K562 (cell line): ENCODE data around the gene PI16. TPM values are rescaled to one million over a fixed set of nuclear protein-coding genes. Genes with fewer than 3 reads are reported as not detected.
A peak's percentile ranks its signal among the peaks of the same experiment; 100 is the strongest.

Experiments
- ATAC-seq: fragments of 200-7000 bp; cut with Tn5 transposase; 3 replicates; pipeline ENCODE4 v1.9.1; 2020; ENCODE audit warnings: moderate library complexity
- BruUV-seq: library from RNA; stranded (reverse); fragments of 400-500 nt; replicated peaks from 2 replicates; lab custom pipeline; 2021; lab: Mats Ljungman, UMichigan
- CTCF ChIA-PET: fragments of 300-600 bp; formaldehyde crosslinking; extraction: SDS; loops from one replicate; lab custom pipeline; 2021; ENCODE audit warnings: low intra/inter-chr PET ratio; lab: Yijun Ruan, JAX
- POLR2A ChIA-PET: fragments of 300-600, 350-650 bp; sonication (Branson Sonifier 250); formaldehyde crosslinking; extraction: SDS; loops from one replicate; lab custom pipeline; 2021; ENCODE audit warnings: antibody characterized with exemption, inconsistent platforms; lab: Yijun Ruan, JAX
- DNase-seq, 4 experiments: peaks; one replicate each; pipeline versions ENCODE4 v3.0.0 to v3.0.0-alpha.2; 2011 to 2018; ENCODE audit warnings: low spot score in 3 of 4, mixed read lengths in 3 of 4; ENCODE audit errors: extremely low read depth in 1 of 4
- FAIRE-seq: peaks from 2 replicates; lab custom pipeline; 2011; peaks lifted over from hg19 to GRCh38; lab: Jason Lieb, UNC
- H2AFZ ChIP-seq: 2 replicates; pipeline ENCODE4 v1.6.0; 2011; ENCODE audit warnings: low read depth, low read length, control low read depth, inconsistent platforms
- H3K27ac ChIP-seq: fragments of 200-600 bp; 3 replicates; pipeline ENCODE4 v1.8.0; 2011; ENCODE audit warnings: low read depth, mild to moderate bottlenecking, control low read depth, inconsistent platforms, low read length, moderate library complexity, mixed read lengths; ENCODE audit errors: extremely low read depth
- H3K27me3 ChIP-seq, 2 experiments: fragments of 300-600 bp in 1 of 2; 2 replicates in 1 of 2; 3 replicates in 1 of 2; pipeline versions ENCODE4 v1.6.0 to v1.8.0; 2011; ENCODE audit warnings: inconsistent platforms in 2 of 2, low read length in 2 of 2, mild to moderate bottlenecking in 1 of 2, mixed read lengths in 1 of 2, moderate library complexity in 1 of 2; ENCODE audit not compliant: control insufficient read depth in 2 of 2, insufficient read depth in 2 of 2
- H3K36me3 ChIP-seq: fragments of 300-600 bp; 3 replicates; pipeline ENCODE4 v1.8.0; 2011; ENCODE audit warnings: mild to moderate bottlenecking, low read length, inconsistent platforms; ENCODE audit not compliant: control insufficient read depth, insufficient read depth
- H3K4me1 ChIP-seq, 2 experiments: fragments of 200-600 bp in 1 of 2; replicated peaks in 1 of 2; 2 replicates in 1 of 2; 3 replicates in 1 of 2; pipeline versions ENCODE4 v1.5.1 to v1.8.0; 2011; ENCODE audit warnings: inconsistent platforms in 2 of 2, low read length in 2 of 2, mild to moderate bottlenecking in 1 of 2, mixed read lengths in 1 of 2, moderate library complexity in 1 of 2; ENCODE audit not compliant: control insufficient read depth in 2 of 2, insufficient read depth in 2 of 2
- H3K4me2 ChIP-seq: 2 replicates; pipeline ENCODE4 v1.6.1; 2011; ENCODE audit warnings: low read length, control low read depth, inconsistent platforms, mixed read lengths; ENCODE audit not compliant: insufficient read depth
- H3K4me3 ChIP-seq: fragments of 200-600 bp; sonication (generic), shearing (Covaris generic); 2 replicates; pipeline ENCODE4 v1.5.1; 2016; ENCODE audit warnings: control low read depth, inconsistent platforms
- H3K79me2 ChIP-seq: fragments of 200-600 bp; 3 replicates; pipeline ENCODE4 v1.8.0; 2011; ENCODE audit warnings: low read length, inconsistent platforms; ENCODE audit not compliant: control insufficient read depth, insufficient read depth
- H3K9ac ChIP-seq, 2 experiments: 2 replicates each; pipeline versions ENCODE4 v1.6.0 to v1.6.1; 2011; ENCODE audit warnings: low read depth in 2 of 2, low read length in 2 of 2, control low read depth in 1 of 2, inconsistent platforms in 1 of 2, mild to moderate bottlenecking in 1 of 2, mixed read lengths in 1 of 2; ENCODE audit not compliant: insufficient read depth in 1 of 2
- H3K9me1 ChIP-seq: one replicate; pipeline ENCODE4 v1.6.0; 2011; ENCODE audit warnings: inconsistent platforms, mild to moderate bottlenecking, low read length, moderate library complexity; ENCODE audit not compliant: control insufficient read depth, insufficient read depth
- H3K9me3 ChIP-seq: replicated peaks from 2 replicates; pipeline ENCODE4 v1.5.1; 2011; ENCODE audit warnings: low read depth, low read length, inconsistent platforms; ENCODE audit not compliant: control insufficient read depth, insufficient read depth
- H4K20me1 ChIP-seq: replicated peaks from 2 replicates; pipeline ENCODE4 v1.6.1; 2011; ENCODE audit warnings: low read length, inconsistent platforms, mixed read lengths; ENCODE audit not compliant: control insufficient read depth, insufficient read depth
- CUX1 ChIP-seq: fragments of 200-800 bp; sonication (Bioruptor generic); IDR thresholded peaks from 2 replicates; pipeline ENCODE4 v1.6.1; 2016; ENCODE audit warnings: missing genetic modification characterization, missing compliant biosample characterization
- ERF ChIP-seq: fragments of 450-650 bp; formaldehyde crosslinking; IDR thresholded peaks from 2 replicates; pipeline ENCODE4 v1.4.0; 2020; ENCODE audit warnings: mild to moderate bottlenecking, mixed read lengths
- GMEB1 ChIP-seq: fragments of 250-450 bp; sonication (Bioruptor Pico); IDR thresholded peaks from 2 replicates; pipeline ENCODE4 v1.4.0; 2020; ENCODE audit warnings: mild to moderate bottlenecking
- KDM5B ChIP-seq: fragments of 200-600 bp; sonication (generic); IDR thresholded peaks from 2 replicates; pipeline ENCODE4 v1.6.1; 2012; ENCODE audit warnings: low read depth, mild to moderate bottlenecking, moderate library complexity, low read length, control low read depth, inconsistent platforms; ENCODE audit not compliant: insufficient replicate concordance
- MEF2A ChIP-seq: IDR thresholded peaks from 2 replicates; pipeline ENCODE4 v1.6.1; 2011; ENCODE audit warnings: low read depth, mild to moderate bottlenecking, low read length, moderate library complexity; ENCODE audit not compliant: control insufficient read depth
- SNRNP70 ChIP-seq: fragments of 200-400 bp; formaldehyde crosslinking; optimal IDR thresholded peaks from 2 replicates; pipeline ENCODE3; 2017; ENCODE audit warnings: low read depth, low read length
- ZNF445 ChIP-seq: fragments of 250-450 bp; sonication (Bioruptor Pico); IDR thresholded peaks from 2 replicates; pipeline ENCODE4 v1.4.0; 2020; ENCODE audit warnings: low read depth, mild to moderate bottlenecking, moderate library complexity
- ZNF609 ChIP-seq: sonication (generic); formaldehyde crosslinking; IDR thresholded peaks from 2 replicates; pipeline ENCODE4 v1.8.1; 2023; ENCODE audit warnings: missing genetic modification reagents, mild to moderate bottlenecking, borderline replicate concordance
- ZNF668 ChIP-seq: fragments of 250-450 bp; sonication (Bioruptor Pico); IDR thresholded peaks from 2 replicates; pipeline ENCODE4 v1.8.0; 2022; ENCODE audit warnings: mild to moderate bottlenecking, inconsistent platforms
- WGBS: fragments of 100-300 bp; shearing (Covaris generic); methylation state at CpG from one replicate; pipeline ENCODE4 v1.1.6; 2016; ENCODE audit warnings: low coverage, mixed read lengths; ENCODE audit not compliant: insufficient coverage; ENCODE audit errors: missing lambda C conversion rate; 5-methylcytosine and 5-hydroxymethylcytosine counted together
- in situ Hi-C: fragments of 300-500 bp; cut with MboI; formaldehyde crosslinking; loops from 4 replicates; pipeline ENCODE4 v1.15.0; 2018; ENCODE audit warnings: inconsistent platforms, mixed read lengths
- intact Hi-C: fragments of 100-400 bp; cut with micrococcal nuclease; formaldehyde crosslinking; loops from 2 replicates; pipeline ENCODE4 v1.14.2; 2022
- polyA plus RNA-seq, 8 experiments: library from polyadenylated mRNA; depleted of rRNA in 4 of 8; stranded (reverse) in 5 of 8; unstranded in 3 of 8; fragments of >200 nt; fragmentation: Nextera tagmentation in 2 of 8; fragmentation: Illumina TruSeq in 1 of 8; extraction: Ambion mirVana in 2 of 8; extraction: Trizol in 1 of 8; gene quantifications; 2 replicates each; pipeline versions ENCODE4 v1.2.1 to v1.2.3, GENCODE V29; 2011 to 2014; ENCODE audit warnings: inconsistent platforms in 1 of 8, missing spikeins in 1 of 8
- total RNA-seq, 7 experiments: library from RNA; depleted of rRNA in 6 of 7; stranded (reverse); fragments of >200 nt in 6 of 7; fragmentation: Illumina TruSeq in 2 of 7; extraction: Trizol in 2 of 7; gene quantifications; 2 replicates each; pipeline versions ENCODE4 v1.2.1 to v1.2.3, GENCODE V29; 2011 to 2021; ENCODE audit warnings: low replicate concordance in 1 of 7

Gene PI16
- total and polyA plus RNA-seq, 9 of the 15 experiments (the other 6 are each of a cell fraction or from before 2014, with no cell fraction given), result 0.06 to 0.18 TPM; not detected in 7

GRCh38 chr6:36973647-36974046 lies 19.1 kb downstream of the PI16 start:
- H3K36me3 ChIP-seq, result peaks cover 100% of the 10 kb centered on the region
- CTCF ChIA-PET, result no interaction called here
- in situ Hi-C loops, result no loop called here
- no peak overlapping the region for H3K4me2 ChIP-seq
- no peaks in the 10 kb centered on the region for H3K79me2 ChIP-seq
- DNase-seq (no peak), FAIRE-seq (peak; percentile 48), ATAC-seq (no peak)
- H3K4me1 ChIP-seq, result peaks cover 2 to 7% of the 10 kb centered on the region in 2 experiments; a peak in 4 of 5 replicates
- H3K27me3 ChIP-seq, result no peaks in the 10 kb centered on the region
- H2AFZ ChIP-seq, result no peak overlapping the region
- H3K9ac ChIP-seq, result no peak overlapping the region
- peaks cover 4% of the 10 kb centered on the region for H3K9me1 ChIP-seq
- BruUV-seq, result no TSS peak
- no peaks in the 10 kb centered on the region for H3K9me3 ChIP-seq
- H4K20me1 ChIP-seq, result peaks cover 11% of the 10 kb centered on the region; the same call in 1 of the 2 replicates
- H3K4me3 ChIP-seq, result no peak overlapping the region
- H3K27ac ChIP-seq, result no peak overlapping the region
- intact Hi-C loops, result no loop called here
- WGBS, result 88% methylated on average over 4 of the region's 4 CpGs
- POLR2A ChIA-PET, result no interaction called here
- TF ChIP-seq CUX1 (CRISPR knock-in tag), result no peak
- no peak for TF ChIP-seq KDM5B
- no peak for TF ChIP-seq ZNF609 (CRISPR knock-in tag)
- TF ChIP-seq SNRNP70, result no peak
- TF ChIP-seq ZNF668, result no peak
- TF ChIP-seq MEF2A, result no peak
- TF ChIP-seq ERF (CRISPR knock-in tag), result no peak
- TF ChIP-seq ZNF445 (CRISPR knock-in tag), result no peak
- TF ChIP-seq GMEB1 (CRISPR knock-in tag), result no peak
